Non-pigmented ciliary epithelial cell (primary cell): ENCODE data around the gene NOL4L.

Experiments used
- DNase-seq: peaks from one replicate; pipeline ENCODE4 v3.0.0-alpha.2; 2010; ENCODE audit warnings: low read depth

Gene NOL4L

DNA sequence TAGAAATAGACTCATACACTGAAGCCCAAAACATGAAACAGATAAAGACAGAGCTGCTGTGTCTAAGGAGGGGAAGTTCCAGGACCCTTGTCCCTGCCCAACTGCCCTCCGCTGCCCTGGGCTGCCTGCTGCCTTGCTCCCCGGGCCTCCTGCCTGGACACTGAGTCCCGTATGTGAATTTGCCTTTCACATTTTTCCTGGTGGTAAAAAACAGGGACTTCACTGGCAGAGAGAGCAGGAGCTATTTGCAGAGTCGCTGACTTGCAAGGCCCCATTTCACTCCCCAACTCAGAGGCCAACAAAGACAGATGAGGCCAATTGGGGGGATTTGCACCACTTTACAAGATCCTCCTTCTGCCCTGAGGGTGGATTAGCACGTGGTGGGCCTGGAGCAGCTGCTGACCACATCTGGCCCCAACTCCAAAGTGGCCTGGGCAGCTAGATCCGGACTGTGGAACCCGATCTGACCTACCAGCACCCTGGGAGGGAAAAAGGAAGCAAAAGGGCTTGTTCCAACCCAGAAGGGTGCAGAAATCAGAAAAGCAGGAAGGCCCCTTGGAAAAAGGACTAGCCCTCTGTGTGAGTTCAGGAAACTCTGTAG, 61.4 kb downstream of the NOL4L start:
- DNase-seq = no peak

GRCh38 chr20:32522776-32523612, 62.1 kb downstream of the NOL4L start:
- DNase-seq = no peak

GRCh38 chr20:32522526-32522775, 62.7 kb downstream of the NOL4L start:
- DNase-seq = no peak

DNA sequence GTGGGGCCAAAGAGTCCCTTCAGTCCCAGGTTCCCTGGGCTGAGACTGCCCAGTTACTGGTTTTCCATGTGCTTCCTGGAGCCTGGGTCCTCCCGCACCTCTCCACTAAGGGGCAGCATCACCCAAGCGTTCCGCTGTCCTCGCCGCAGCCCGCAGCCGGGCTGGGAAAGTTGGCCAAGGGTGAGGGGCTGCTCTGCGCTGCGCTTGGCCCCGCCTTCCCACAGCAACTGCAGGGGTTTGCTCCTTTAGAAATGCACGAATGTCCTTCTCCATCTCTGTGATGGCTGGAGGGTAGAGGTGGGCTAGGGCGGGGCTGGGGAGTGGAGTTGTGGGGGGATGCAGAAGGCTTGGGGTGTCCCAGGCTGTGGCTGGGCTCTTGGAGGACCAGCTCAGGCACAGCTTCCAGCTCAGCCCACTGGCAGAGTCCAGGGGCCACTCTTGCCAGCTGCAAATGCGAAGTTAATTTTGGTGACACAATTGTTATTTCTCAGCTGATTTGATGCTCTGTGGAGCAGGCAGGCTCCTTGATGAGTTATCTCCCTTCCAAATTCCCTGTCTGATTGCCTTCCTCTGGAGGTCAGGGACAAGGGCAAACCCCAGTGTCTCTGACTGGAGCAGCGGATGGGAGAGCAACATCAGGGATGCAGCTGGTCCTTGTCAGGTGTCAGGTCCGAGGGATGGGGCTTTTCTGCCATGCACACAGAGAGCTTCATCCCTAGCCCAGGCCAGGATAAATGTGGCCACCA, 63.2 kb downstream of the NOL4L start:
- DNase-seq = no peak

DNA sequence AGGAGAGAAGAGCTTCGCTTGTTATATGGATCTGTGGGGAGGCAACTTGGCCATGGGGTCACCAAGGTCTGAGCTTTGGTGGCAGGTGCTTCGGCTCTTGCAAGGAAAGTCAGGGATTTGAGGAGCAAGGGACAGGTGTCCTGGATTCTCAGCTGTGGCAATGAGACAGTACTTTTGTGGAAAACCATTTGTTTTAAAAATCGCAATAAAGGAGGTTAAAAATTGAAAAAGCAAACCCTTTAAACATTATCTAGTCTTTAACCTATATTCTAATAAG, 64.3 kb downstream of the NOL4L start:
- no peak for DNase-seq

- DNase-seq = no peak
Observed at GRCh38 chr20:32519381-32519730, 65.8 kb downstream of the NOL4L start.

- DNase-seq = no peak
Observed at GRCh38 chr20:32518593-32519380, 66.3 kb downstream of the NOL4L start.

DNA sequence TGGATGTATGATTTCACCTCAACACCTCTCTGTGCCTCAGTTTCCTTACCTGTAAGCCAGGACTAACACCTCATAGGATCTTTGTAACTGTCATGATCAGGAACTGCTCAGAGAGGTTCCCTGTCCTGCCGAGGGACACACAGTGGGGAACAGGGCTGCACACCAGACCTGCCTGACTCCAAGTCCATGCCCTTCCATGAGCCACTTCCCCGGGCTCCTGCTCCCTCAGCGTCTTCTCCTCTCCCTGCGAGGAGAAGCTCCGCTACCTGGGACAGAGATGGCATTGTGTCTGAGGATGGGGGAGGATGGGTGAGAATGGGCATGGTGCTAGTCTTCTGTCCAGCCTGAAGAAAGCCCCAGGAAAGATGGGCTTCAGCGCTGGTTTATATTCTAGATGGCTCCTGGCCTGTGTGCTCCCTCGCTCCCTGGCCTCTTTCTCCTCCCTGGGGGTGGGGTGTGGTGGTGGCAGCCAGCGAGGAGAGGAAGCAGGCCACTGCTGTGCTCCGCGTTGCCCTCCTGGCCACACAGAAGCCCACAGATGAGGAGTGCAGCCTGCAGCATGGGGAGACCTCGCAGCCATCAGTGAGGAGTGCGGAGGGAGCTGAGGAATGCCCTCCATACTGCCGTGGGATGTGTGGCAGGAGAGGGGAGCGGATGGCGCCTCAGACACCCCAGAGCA, 67.1 kb downstream of the NOL4L start:
- no peak for DNase-seq

- no peak for DNase-seq
Observed at GRCh38 chr20:32517518-32517873, 67.6 kb downstream of the NOL4L start.

DNA sequence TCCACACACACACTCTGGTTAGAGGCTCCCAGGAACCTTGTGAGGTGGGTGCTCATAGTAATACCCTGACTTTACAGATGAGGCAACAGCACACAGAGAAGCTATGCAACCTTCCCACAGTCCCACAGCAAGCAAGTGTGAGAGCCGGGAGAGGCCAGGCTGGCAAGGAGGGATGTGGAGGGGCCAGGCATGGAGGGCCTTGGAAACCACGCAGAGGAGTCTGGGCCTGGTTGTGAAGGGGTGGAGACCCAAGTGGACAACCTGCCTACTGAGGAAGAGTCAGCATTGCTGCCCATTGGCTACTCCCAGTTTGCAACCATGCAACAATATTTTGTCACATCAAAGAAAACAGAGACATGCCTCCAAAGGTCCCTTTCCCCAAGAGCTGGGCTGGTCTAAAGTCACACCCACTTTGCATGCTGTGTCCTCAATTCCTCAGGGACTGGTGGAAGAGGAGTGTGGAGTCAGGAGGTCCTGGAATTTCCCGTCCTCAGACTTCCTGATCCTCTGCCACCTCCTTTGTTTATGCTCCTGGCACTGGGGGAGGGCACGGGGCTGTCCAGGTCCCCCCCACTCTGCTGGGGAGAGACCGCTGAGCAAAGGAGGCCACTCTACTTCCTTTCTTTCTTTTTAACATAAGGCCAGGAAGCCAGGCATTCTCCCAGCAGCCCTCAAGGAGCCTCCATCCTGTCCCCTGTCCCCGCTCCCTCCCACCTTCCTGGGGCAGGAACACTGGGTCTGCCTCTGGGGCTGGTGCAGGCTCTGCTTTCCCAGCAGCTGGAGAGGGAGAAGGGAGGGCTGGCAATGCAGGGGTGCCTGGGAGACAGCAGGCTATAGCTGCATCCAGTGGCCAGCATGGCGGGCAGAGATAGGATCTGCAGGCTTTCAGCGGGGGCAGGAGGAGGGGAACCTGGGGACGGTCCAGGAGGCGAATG, 68.3 kb downstream of the NOL4L start:
- DNase-seq = no peak

GRCh38 chr20:32515631-32516101, 69.5 kb downstream of the NOL4L start:
- DNase-seq = no peak

DNA sequence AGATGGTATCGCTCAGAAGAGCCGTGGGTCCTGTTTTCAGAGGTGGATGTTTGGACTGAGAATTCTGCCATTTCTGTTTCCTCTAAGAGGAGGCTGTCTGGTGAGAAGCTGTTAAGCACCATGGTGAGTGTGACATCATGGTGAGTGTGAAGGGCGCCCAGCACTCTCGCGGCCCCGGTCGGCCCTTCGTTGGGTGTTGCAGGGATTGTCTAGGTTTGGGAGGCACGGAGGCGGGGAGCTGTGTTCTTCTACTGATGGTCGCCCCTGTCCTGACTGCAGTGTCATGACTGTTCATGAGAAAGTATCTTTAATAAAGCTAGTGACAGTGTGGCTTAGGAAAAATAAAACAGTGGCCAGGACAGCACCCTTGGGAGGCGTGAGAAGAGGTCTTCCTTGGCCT, 70.4 kb downstream of the NOL4L start:
- DNase-seq = no peak

- DNase-seq = no peak
Observed at GRCh38 chr20:32513031-32513866, 71.9 kb downstream of the NOL4L start.

GRCh38 chr20:32512047-32512385, 73.1 kb downstream of the NOL4L start:
- DNase-seq = no peak

- DNase-seq = no peak
Observed at GRCh38 chr20:32511358-32512046, 73.6 kb downstream of the NOL4L start.

DNA sequence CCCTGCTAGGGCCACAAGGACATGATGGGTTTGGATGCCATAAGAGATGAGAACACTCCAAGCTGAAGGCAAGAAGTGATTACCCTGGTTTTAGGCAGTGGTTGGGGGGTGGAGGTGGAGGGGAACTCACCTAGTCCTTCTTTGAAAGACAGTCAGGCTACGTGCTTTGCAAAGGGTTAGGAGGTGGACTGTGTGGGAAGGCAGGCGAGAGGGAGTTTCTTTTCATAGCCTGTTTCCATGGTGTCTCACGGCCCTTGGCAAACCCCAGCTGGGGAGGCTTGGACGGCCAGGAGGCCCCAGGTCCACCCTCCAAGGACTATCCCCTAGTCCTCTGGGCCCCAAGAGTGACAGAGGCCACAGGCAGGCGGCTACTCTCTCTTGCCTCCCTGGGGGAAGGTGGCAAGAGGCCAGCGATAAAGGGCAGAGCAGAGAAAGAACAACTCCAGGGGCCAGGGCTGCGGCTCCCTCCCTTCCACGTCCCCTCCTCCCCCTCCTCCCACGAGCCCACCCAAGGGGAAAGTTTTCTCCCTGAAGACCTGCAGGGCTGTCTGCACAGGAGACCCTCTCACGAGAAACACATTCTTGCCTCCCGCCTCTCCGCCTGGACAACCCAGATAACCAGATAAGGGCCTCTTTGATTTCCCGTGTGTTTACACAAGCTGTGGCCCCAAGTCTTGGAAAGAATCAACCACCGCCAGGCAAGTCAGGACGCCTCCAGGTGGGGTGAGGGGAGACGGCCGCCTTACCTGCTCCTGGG, 74.4 kb downstream of the NOL4L start:
- no peak for DNase-seq

- no peak for DNase-seq
Observed at GRCh38 chr20:32510120-32510600, 75.0 kb downstream of the NOL4L start.

- no peak for DNase-seq
Observed at GRCh38 chr20:32509639-32510066, 75.5 kb downstream of the NOL4L start.

DNA sequence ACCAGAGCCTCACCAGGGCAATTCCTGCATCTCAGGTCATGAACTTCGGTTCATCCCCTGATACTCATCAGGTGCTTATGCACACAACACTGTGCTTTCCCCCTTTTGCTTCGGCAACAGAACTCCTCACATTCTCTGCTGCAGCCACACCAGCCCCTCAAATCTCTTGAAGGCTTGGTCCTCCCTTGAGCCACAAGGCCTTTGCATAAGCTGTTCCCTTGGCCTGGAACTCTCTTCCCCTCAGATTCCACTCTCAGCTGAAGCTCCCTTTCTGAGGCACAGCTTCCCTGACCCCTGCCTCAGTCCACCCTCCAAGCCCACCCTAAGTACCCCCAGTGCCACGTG, 76.4 kb downstream of the NOL4L start:
- DNase-seq = no peak
